IPS-20b (cell line): Measurements from ENCODE around the gene BMP5.

Source experiments
- H3K27ac ChIP-seq: one replicate; pipeline ENCODE4 v1.5.1; 2013; ENCODE audit warnings: low read length
- H3K27me3 ChIP-seq: 2 replicates; pipeline ENCODE4 v1.6.1; 2013; ENCODE audit warnings: mild to moderate bottlenecking, low read length, inconsistent platforms; ENCODE audit not compliant: insufficient read depth
- H3K36me3 ChIP-seq: 2 replicates; pipeline ENCODE4 v1.6.1; 2013; ENCODE audit warnings: low read depth, mild to moderate bottlenecking, inconsistent platforms, low read length, moderate library complexity; ENCODE audit not compliant: insufficient read depth
- H3K4me1 ChIP-seq: 2 replicates; pipeline ENCODE4 v1.6.1; 2013; ENCODE audit warnings: mild to moderate bottlenecking, control low read depth, inconsistent platforms, low read length, moderate library complexity; ENCODE audit not compliant: insufficient read depth
- H3K4me3 ChIP-seq: 2 replicates; pipeline ENCODE4 v1.5.1; 2013; ENCODE audit warnings: mild to moderate bottlenecking, low read length, inconsistent platforms
- H3K9ac ChIP-seq: 2 replicates; pipeline ENCODE4 v1.6.1; 2013; ENCODE audit warnings: low read depth, mild to moderate bottlenecking, inconsistent platforms, low read length, moderate library complexity
- H3K9me3 ChIP-seq: 2 replicates; pipeline ENCODE4 v1.6.1; 2013; ENCODE audit warnings: mild to moderate bottlenecking, low read depth, low read length, inconsistent platforms; ENCODE audit not compliant: insufficient read depth

The BMP5 gene

GRCh38 chr6:55758156-55758937 lies 117.0 kb downstream of the BMP5 start:
- Histone ChIP-seq H3K4me1 (no peaks in the 10 kb centered on the region), H3K27me3 (no peaks in the 10 kb centered on the region), H3K36me3 (no peaks in the 10 kb centered on the region), H3K4me3 (no peak overlapping the region), H3K9me3 (no peaks in the 10 kb centered on the region), H3K27ac (no peak overlapping the region), H3K9ac (no peak overlapping the region)

DNA sequence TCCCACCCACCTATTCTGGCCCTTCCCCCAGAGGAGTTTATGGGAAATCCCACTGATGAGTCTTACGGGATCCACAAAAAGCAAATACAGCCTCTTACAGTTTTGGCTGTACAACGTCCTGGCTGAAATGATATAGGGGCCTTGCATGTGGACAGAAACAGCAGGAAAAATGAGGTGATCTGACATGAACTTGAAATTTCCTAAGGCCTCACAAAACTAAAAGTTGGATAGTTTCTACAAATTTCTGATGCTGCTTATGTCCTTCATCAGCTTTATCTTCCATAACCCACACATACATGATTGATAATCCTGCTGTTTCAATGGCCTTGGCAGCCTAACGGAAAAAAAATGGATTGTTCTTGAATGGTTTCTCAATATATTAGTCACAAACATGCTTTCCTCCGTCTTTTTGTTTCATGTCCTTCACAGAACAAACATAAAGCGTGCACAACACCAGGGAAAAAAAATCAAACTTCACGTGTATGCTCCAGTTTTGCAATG lies 118.8 kb downstream of the BMP5 start:
- Histone ChIP-seq H3K4me3 (no peak overlapping the region), H3K27me3 (no peaks in the 10 kb centered on the region), H3K9ac (no peak overlapping the region), H3K36me3 (no peaks in the 10 kb centered on the region), H3K9me3 (no peaks in the 10 kb centered on the region), H3K4me1 (no peaks in the 10 kb centered on the region), H3K27ac (no peak overlapping the region)

GRCh38 chr6:55748880-55749279 lies 126.5 kb downstream of the BMP5 start:
- no peaks in the 10 kb centered on the region for H3K4me1 ChIP-seq
- no peak overlapping the region for H3K9ac ChIP-seq
- no peaks in the 10 kb centered on the region for H3K9me3 ChIP-seq
- no peak overlapping the region for H3K4me3 ChIP-seq
- H3K27ac ChIP-seq: no peak overlapping the region
- no peaks in the 10 kb centered on the region for H3K27me3 ChIP-seq
- no peaks in the 10 kb centered on the region for H3K36me3 ChIP-seq

- Histone ChIP-seq H3K9ac (no peak overlapping the region), H3K27ac (no peak overlapping the region), H3K27me3 (no peaks in the 10 kb centered on the region), H3K4me3 (no peak overlapping the region), H3K9me3 (no peaks in the 10 kb centered on the region), H3K36me3 (no peaks in the 10 kb centered on the region), H3K4me1 (no peaks in the 10 kb centered on the region)
Observed at GRCh38 chr6:55746473-55746872, 128.9 kb downstream of the BMP5 start.

- Histone ChIP-seq H3K9ac (no peak overlapping the region), H3K9me3 (peaks cover 15% of the 10 kb centered on the region), H3K4me3 (no peak overlapping the region), H3K27me3 (no peaks in the 10 kb centered on the region), H3K4me1 (no peaks in the 10 kb centered on the region), H3K36me3 (no peaks in the 10 kb centered on the region), H3K27ac (no peak overlapping the region)
Observed at GRCh38 chr6:55734256-55734655, 141.1 kb downstream of the BMP5 start.

- H3K4me3 ChIP-seq: no peak overlapping the region
- no peaks in the 10 kb centered on the region for H3K27me3 ChIP-seq
- peaks cover 8% of the 10 kb centered on the region for H3K9me3 ChIP-seq
- no peaks in the 10 kb centered on the region for H3K36me3 ChIP-seq
- no peak overlapping the region for H3K27ac ChIP-seq
- H3K4me1 ChIP-seq: no peaks in the 10 kb centered on the region
- no peak overlapping the region for H3K9ac ChIP-seq
Observed at GRCh38 chr6:55729665-55730064, 145.7 kb downstream of the BMP5 start.

DNA sequence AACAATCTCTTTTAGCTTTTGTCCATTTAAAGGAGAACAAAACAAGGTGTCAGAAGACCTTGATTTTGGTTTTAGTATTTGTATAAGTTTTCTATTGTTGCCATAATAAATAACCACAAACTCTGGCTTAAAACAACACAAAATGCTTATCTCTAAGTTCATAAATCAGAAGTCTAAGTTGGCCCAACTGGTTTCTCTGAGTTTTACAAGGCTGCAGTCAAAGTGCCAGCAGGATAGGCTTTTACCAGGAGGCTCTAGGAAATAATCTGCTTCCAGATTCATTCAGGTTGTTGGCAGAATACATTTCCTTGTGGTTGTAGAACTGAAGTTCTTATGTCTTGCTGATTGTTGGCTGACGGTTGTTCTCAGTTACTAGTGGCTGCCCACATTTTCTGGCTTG lies 149.2 kb downstream of the BMP5 start:
- no peak overlapping the region for H3K4me3 ChIP-seq
- H3K27me3 ChIP-seq: no peaks in the 10 kb centered on the region
- H3K4me1 ChIP-seq: no peaks in the 10 kb centered on the region
- no peaks in the 10 kb centered on the region for H3K36me3 ChIP-seq
- no peaks in the 10 kb centered on the region for H3K9me3 ChIP-seq
- no peak overlapping the region for H3K27ac ChIP-seq
- H3K9ac ChIP-seq: no peak overlapping the region

DNA sequence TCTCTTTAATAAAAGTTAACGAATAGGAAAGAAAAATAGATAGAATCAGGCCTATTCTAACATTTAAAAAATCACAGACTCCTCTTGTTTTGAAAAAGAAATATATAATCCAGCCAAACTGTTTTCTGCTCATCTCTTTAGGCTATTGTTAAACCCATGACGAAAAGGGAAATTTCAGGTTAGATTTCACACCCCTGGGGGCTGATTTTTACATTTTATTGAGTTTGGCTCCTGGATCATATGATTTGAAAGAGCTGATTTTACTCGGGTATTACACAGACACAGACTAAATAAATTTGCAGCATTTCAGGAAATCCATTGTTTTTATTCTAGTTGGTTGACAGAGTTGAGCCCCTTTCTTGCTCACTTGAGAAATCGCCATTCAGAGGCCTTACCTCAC lies 160.6 kb downstream of the BMP5 start:
- H3K27ac ChIP-seq: no peak overlapping the region
- H3K9me3 ChIP-seq: no peaks in the 10 kb centered on the region
- no peaks in the 10 kb centered on the region for H3K4me1 ChIP-seq
- H3K36me3 ChIP-seq: no peaks in the 10 kb centered on the region
- no peaks in the 10 kb centered on the region for H3K27me3 ChIP-seq
- H3K9ac ChIP-seq: no peak overlapping the region
- no peak overlapping the region for H3K4me3 ChIP-seq

DNA sequence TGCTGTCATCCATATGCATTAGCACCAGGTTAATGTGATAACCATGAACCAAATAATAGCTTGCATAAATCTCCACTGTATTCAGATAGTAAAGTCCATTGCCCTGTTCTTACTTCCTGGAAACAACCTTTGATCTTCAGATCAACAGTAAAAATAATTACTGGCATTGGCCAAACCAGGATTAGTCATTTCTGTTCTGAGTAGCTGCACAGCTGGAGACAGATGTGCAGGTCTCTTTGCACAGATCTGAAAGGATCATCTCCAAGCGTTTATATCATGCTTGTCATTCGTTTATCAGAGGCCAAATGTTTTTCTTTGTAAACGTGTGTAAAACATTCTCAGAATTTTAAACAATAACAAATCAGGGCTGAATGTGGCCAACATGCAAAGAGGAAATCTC lies 162.0 kb downstream of the BMP5 start:
- H3K9ac ChIP-seq: no peak overlapping the region
- no peaks in the 10 kb centered on the region for H3K36me3 ChIP-seq
- H3K9me3 ChIP-seq: no peaks in the 10 kb centered on the region
- H3K27ac ChIP-seq: no peak overlapping the region
- H3K4me3 ChIP-seq: no peak overlapping the region
- H3K4me1 ChIP-seq: no peaks in the 10 kb centered on the region
- no peaks in the 10 kb centered on the region for H3K27me3 ChIP-seq

- H3K4me1 ChIP-seq: no peaks in the 10 kb centered on the region; the same call in 1 of the 2 replicates
- peaks cover 11% of the 10 kb centered on the region; the same call in 1 of the 2 replicates for H3K9me3 ChIP-seq
- H3K4me3 ChIP-seq: no peak overlapping the region
- no peaks in the 10 kb centered on the region for H3K27me3 ChIP-seq
- no peak overlapping the region for H3K27ac ChIP-seq
- no peaks in the 10 kb centered on the region for H3K36me3 ChIP-seq
- H3K9ac ChIP-seq: no peak overlapping the region
Observed at GRCh38 chr6:55708711-55709110, 166.7 kb downstream of the BMP5 start.

DNA sequence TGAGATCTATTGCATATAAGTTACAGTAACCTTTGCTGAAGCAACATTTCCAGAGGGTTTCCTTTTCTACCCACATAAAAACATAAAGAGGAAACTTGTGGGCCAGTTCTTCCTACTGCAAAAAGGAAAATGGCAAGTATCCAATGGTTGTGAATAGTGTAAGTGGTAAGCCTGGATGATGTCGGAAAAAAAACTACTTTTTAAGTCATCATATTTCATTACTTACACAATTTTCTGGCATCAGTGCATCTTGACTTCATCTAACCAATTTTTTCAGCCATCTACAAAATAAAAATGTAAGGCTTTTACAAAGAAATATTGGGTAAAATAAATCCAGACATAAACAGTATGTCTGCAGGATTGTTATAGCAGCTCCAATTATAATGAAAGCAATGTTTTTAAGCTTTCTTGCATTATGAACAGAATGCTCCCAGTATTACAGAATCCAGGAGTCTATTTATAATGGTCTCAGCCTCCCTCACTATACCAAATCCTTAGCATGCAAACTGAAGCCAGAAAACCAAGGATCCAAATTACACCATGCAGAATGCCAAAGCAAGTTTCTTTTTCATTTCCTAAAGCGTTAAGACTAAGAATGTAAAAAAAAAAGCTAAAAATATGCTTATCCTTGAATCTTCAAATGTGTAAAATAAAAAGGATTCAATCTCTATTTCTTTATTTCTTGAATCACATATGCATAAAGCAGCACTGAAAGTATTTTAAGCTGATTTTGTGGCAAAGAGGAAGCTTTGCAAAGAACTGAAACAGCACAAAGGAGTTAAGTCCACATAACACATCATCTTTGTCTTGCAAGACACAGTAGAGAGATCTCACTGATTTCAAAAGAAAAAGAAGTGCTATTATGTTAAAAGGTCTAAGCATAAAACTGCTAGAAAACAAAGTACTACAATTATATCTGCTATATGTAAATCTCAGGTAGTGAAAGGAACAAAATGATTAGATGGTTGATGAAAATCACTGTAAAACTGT lies 169.6 kb downstream of the BMP5 start:
- no peaks in the 10 kb centered on the region for H3K27me3 ChIP-seq
- H3K9me3 ChIP-seq: peaks cover 11% of the 10 kb centered on the region; the same call in 1 of the 2 replicates
- H3K4me3 ChIP-seq: no peak overlapping the region
- H3K4me1 ChIP-seq: no peaks in the 10 kb centered on the region; the same call in 1 of the 2 replicates
- H3K27ac ChIP-seq: no peak overlapping the region
- no peak overlapping the region for H3K9ac ChIP-seq
- no peaks in the 10 kb centered on the region for H3K36me3 ChIP-seq
